Smooth muscle cell (in vitro differentiated cells): ENCODE measurements around the gene NMRAL1. TPM values are rescaled to one million over a fixed set of nuclear protein-coding genes. Genes with fewer than 3 reads are reported as not detected.
A peak's percentile ranks its signal among the peaks of the same experiment; 100 is the strongest.

Source experiments
- DNase-seq: peaks from one replicate; lab custom pipeline; 2025; ENCODE audit not compliant: unreplicated experiment; lab: John Stamatoyannopoulos, UW
- H2AFZ ChIP-seq: fragments of 200-600 bp; sonication (generic); 2 replicates; pipeline ENCODE4 v1.6.0; 2016; ENCODE audit warnings: antibody characterized with exemption, low read depth, mild to moderate bottlenecking
- H3F3A ChIP-seq: fragments of 200-600 bp; sonication (generic); 2 replicates; pipeline ENCODE4 v1.6.0; 2017; ENCODE audit warnings: antibody characterized with exemption, low read depth
- H3K27ac ChIP-seq: fragments of 200-600 bp; sonication (generic); 2 replicates; pipeline ENCODE4 v1.5.1; 2016; ENCODE audit warnings: low read depth, mild to moderate bottlenecking
- H3K27me3 ChIP-seq: fragments of 200-600 bp; sonication (generic); 2 replicates; pipeline ENCODE4 v1.6.1; 2016; ENCODE audit warnings: low read depth, mild to moderate bottlenecking
- H3K36me3 ChIP-seq: fragments of 200-600 bp; sonication (generic); 2 replicates; pipeline ENCODE4 v1.5.1; 2016; ENCODE audit warnings: low read depth
- H3K4me1 ChIP-seq: fragments of 200-600 bp; sonication (generic); 2 replicates; pipeline ENCODE4 v1.5.1; 2016; ENCODE audit warnings: low read depth
- H3K4me2 ChIP-seq: fragments of 200-600 bp; sonication (generic); 2 replicates; pipeline ENCODE4 v1.6.0; 2016; ENCODE audit warnings: mild to moderate bottlenecking
- H3K4me3 ChIP-seq: fragments of 200-600 bp; sonication (generic); 2 replicates; pipeline ENCODE4 v1.5.1; 2016; ENCODE audit warnings: mild to moderate bottlenecking
- H3K79me2 ChIP-seq: fragments of 200-600 bp; sonication (generic); 2 replicates; pipeline ENCODE4 v1.6.0; 2016; ENCODE audit warnings: low read depth, mild to moderate bottlenecking
- H3K9ac ChIP-seq: fragments of 200-600 bp; sonication (generic); 2 replicates; pipeline ENCODE4 v1.6.0; 2016; ENCODE audit warnings: low read depth
- H3K9me3 ChIP-seq: fragments of 200-600 bp; sonication (generic); replicated peaks from 2 replicates; pipeline ENCODE4 v1.5.1; 2016; ENCODE audit warnings: low read depth
- H4K20me1 ChIP-seq: fragments of 200-600 bp; sonication (generic); 2 replicates; pipeline ENCODE4 v1.6.0; 2016; ENCODE audit warnings: low read depth
- WGBS: methylation state at CpG from one replicate; pipeline ENCODE4 v1.1.7; 2016; ENCODE audit warnings: low lambda C conversion rate; 5-methylcytosine and 5-hydroxymethylcytosine counted together
- polyA plus RNA-seq: library from polyadenylated mRNA; unstranded; fragments of >200 nt; fragmentation: Nextera tagmentation; extraction: Ambion mirVana; gene quantifications from 2 replicates; pipeline ENCODE4 v1.2.1, GENCODE V29; 2016
- total RNA-seq: library from RNA; depleted of rRNA; stranded (reverse); fragments of >200 nt; gene quantifications from 2 replicates; pipeline ENCODE4 v1.2.3, GENCODE V29; 2014
- TF ChIP-seq, protein P1 (sequence below): fragments of 200-600 bp; sonication (generic); IDR thresholded peaks from 2 replicates; pipeline ENCODE4 v1.5.1; 2017; ENCODE audit warnings: borderline replicate concordance, mild to moderate bottlenecking, antibody characterized with exemption; ENCODE audit not compliant: insufficient read depth, poor library complexity, severe bottlenecking

The NMRAL1 gene
- total and polyA plus RNA-seq, 2 experiments from 2014 or later = 27.1 to 51.8 TPM

DNA sequence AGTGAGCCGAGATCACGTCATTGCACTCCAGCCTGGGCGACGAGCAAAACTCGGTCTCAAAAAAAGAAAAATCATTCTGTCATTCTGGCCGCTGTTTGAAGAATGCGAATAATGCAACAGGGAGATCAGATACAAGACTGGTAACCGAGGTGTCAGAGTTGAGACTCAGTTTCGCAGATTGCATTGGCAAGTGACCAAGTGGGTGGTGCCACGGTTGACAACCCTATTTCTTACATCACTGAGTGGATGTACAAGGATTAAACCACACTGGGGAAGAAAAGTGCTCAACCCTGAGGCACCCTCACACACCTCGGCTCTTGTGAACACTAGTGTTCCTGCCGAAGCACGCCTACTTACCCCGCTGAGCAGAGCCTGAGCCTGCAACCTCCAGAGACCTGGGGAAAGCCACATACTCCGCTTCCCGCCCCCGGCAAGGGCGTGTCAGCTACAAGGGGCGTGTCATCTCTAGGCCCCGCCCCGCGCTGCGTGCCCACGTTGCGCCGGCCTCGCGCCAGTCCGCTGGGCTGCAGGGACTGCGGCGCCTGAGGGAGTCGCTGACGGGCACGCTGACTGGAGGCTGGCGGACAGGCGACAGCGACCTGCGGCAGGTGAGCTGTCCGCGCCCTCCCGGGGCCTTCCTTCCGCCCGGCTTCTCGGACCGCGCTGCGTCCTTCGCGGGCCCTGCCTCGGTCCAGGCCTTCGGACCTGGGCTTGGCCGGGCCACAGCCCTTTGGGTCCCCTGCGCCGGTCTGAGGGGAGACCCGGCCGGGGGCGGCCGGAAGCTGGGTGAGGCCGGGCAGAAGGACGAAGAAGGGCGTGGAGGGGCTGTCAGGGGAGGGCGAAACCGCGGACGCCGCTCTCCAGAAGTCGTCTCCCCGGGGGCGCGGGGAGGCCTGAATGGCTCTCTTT is 1.7 kb upstream of the NMRAL1 start, which contains the start of gene HMOX2:
Gene HMOX2, plus strand, starts transcription at position 519 of the 909 bp plus-strand sequence. CDS start 29,127 bp downstream, outside the sequence.
- Histone ChIP-seq H3K79me2 (peaks cover 32% of the 10 kb centered on the region), H3K27me3 (no peaks in the 10 kb centered on the region), H3K4me1 (no peaks in the 10 kb centered on the region), H3K36me3 (no peaks in the 10 kb centered on the region), H2AFZ (peak within 1 kb of the TSS; percentile 75), H3K9me3 (no peaks in the 10 kb centered on the region), H3F3A (peaks cover 4% of the 10 kb centered on the region), H3K4me2 (peak within 1 kb of the TSS; percentile 90), H3K27ac (peak within 1 kb of the TSS; percentile 55), H3K9ac (peak within 1 kb of the TSS; percentile 64), H3K4me3 (peak within 1 kb of the TSS; percentile 73), H4K20me1 (peaks cover 11% of the 10 kb centered on the region)
- WGBS = 12% methylated on average over 58 of the region's 70 CpGs
- TF ChIP-seq, protein P1, sequence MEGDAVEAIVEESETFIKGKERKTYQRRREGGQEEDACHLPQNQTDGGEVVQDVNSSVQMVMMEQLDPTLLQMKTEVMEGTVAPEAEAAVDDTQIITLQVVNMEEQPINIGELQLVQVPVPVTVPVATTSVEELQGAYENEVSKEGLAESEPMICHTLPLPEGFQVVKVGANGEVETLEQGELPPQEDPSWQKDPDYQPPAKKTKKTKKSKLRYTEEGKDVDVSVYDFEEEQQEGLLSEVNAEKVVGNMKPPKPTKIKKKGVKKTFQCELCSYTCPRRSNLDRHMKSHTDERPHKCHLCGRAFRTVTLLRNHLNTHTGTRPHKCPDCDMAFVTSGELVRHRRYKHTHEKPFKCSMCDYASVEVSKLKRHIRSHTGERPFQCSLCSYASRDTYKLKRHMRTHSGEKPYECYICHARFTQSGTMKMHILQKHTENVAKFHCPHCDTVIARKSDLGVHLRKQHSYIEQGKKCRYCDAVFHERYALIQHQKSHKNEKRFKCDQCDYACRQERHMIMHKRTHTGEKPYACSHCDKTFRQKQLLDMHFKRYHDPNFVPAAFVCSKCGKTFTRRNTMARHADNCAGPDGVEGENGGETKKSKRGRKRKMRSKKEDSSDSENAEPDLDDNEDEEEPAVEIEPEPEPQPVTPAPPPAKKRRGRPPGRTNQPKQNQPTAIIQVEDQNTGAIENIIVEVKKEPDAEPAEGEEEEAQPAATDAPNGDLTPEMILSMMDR = peak; percentile 38
- DNase-seq = peak; percentile 77

DNA sequence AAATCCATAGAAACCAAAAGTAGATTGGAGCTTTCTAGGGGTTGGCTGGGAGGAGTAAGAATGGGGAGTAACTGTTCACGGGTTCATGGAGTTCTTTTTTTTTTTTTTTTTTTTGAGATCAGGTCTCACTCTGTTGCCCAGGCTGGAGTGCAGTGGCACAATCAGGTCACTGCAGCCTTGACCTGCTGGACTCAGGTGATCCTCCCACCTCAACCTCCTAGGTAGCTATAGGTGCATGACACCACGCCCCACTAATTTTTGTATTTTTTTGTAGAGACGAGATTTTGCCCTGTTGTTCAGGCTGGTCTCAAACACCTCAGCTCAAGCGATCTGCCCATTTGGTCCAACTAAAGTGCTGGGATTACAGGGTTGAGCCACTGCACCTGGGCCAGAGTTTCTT is 1.5 kb downstream of the NMRAL1 start:
- Histone ChIP-seq H3F3A (peaks cover 4% of the 10 kb centered on the region), H3K27me3 (no peaks in the 10 kb centered on the region), H3K4me2 (no peak overlapping the region), H3K9ac (no peak overlapping the region), H3K4me3 (no peak overlapping the region), H3K9me3 (no peaks in the 10 kb centered on the region), H3K4me1 (no peaks in the 10 kb centered on the region), H4K20me1 (no peaks in the 10 kb centered on the region), H3K79me2 (peaks cover 3% of the 10 kb centered on the region), H3K36me3 (no peaks in the 10 kb centered on the region), H3K27ac (no peak overlapping the region), H2AFZ (no peak overlapping the region)
- 85% methylated on average over 4 of the region's 4 CpGs for WGBS
- no peak for DNase-seq
- TF ChIP-seq, protein P1 = no peak

DNA sequence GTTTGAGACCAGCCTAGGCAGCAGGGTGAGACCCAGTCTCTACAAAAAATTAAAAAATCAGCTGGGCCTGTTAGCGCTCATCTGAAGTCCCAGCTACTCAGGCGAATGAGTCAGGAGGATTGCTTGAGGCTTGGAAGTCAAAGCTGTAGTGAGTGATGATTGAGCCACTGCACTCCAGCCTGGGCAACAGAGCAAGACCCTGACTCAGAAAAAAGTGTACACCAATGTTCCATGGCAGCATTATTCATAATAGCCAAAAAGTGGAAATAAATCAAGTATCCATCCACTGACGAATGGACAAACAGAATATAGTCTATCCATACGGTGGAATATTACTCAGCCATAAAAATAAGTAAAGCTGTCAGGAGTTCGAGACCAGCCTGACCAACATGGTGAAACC is 2.6 kb downstream of the NMRAL1 start:
- Histone ChIP-seq H3K27me3 (no peaks in the 10 kb centered on the region), H3K36me3 (no peaks in the 10 kb centered on the region), H3K79me2 (peaks cover 3% of the 10 kb centered on the region), H3K4me3 (no peak overlapping the region), H3K9me3 (no peaks in the 10 kb centered on the region), H3K9ac (no peak overlapping the region), H3K4me2 (no peak overlapping the region), H3K4me1 (no peaks in the 10 kb centered on the region), H3K27ac (no peak overlapping the region), H2AFZ (no peak overlapping the region), H4K20me1 (no peaks in the 10 kb centered on the region), H3F3A (peaks cover 4% of the 10 kb centered on the region)
- no peak for DNase-seq
- 98% methylated on average over 5 of the region's 5 CpGs for WGBS
- TF ChIP-seq, protein P1 = no peak

DNA sequence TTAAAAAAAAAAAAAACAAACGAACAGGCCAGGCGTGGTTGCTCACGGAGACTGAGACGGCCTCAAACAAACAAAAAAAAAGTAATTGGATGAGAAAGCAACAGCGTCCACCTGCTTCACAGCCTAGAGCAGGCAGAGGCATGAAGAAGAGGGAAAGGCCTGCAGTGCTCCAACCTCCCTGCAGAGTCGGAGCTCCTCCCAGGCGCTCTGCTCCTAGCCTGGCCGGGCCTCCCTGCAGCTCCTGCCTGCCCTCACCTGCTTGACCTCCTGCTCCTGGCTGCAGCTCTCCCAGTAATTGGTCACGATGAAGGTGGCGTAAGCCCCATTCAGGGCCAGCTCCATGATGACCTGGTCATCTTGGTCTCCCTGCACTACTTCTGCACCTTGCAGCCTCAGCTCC is 5.5 kb downstream of the NMRAL1 start:
- no peak overlapping the region for H3K4me2 ChIP-seq
- no peaks in the 10 kb centered on the region for H3K36me3 ChIP-seq
- no peak overlapping the region for H3K27ac ChIP-seq
- no peak overlapping the region for H3K9ac ChIP-seq
- 98% methylated on average over 10 of the region's 10 CpGs for WGBS
- H2AFZ ChIP-seq = no peak overlapping the region
- TF ChIP-seq, protein P1 = no peak
- no peaks in the 10 kb centered on the region for H3F3A ChIP-seq
- no peaks in the 10 kb centered on the region for H3K9me3 ChIP-seq
- H3K4me3 ChIP-seq = no peak overlapping the region
- H3K4me1 ChIP-seq = no peaks in the 10 kb centered on the region
- DNase-seq = no peak
- H3K27me3 ChIP-seq = no peaks in the 10 kb centered on the region
- H4K20me1 ChIP-seq = no peaks in the 10 kb centered on the region
- no peaks in the 10 kb centered on the region for H3K79me2 ChIP-seq
